Measurements from ENCODE around the gene CENPC. TPM values are rescaled to one million over a fixed set of nuclear protein-coding genes. Genes with fewer than 3 reads are reported as not detected.

The CENPC gene
- 4.4 and 5.4 TPM in 2 replicates for total RNA-seq (2014; rRNA removed; shearing (Covaris generic); ENCODE audit: low replicate concordance)

GRCh38 chr4:67545199-67546003 is at the start of gene CENPC:
Gene CENPC (minus strand): TSS chr4:67545503. CDS start chr4:67545355, 148 bp downstream.
- peak; percentile 94 for DNase-seq (ENCODE audit: low read depth)

GRCh38 chr4:67593741-67594175 is 48.5 kb upstream of the CENPC start:
- no peak for DNase-seq (ENCODE audit: low read depth)
- in situ Hi-C loops (cut with HindIII; ENCODE audit: low pct_unique_long_range_greater_than_20kb, low sequenced_read_pairs) = no loop called here

More at GRCh38 chr4:67545199-67546003, at the start of gene CENPC:
- in situ Hi-C loops (cut with HindIII; ENCODE audit: low pct_unique_long_range_greater_than_20kb, low sequenced_read_pairs) = no loop called here

DNA sequence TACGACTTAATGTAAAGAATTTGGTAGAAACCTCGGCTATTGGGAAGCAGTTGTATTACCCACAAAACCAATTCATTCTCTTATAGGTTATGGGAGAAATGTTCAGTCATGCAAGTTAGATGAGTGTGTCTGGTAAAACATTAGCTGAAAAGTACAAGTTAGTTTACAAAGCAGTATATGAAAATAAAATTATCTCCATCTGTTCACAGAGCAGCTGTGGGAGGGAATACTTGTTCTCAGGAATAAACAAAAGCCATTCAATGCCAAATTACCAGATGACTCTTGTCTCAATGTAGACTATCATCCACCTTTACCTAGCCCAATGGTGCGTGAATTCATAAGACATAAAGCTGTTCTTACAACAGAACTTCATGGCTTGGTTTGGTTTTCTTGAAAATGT is 41.9 kb upstream of the CENPC start:
- in situ Hi-C loops (cut with HindIII; ENCODE audit: low pct_unique_long_range_greater_than_20kb, low sequenced_read_pairs) = no loop called here
- DNase-seq (ENCODE audit: low read depth) = no peak

DNA sequence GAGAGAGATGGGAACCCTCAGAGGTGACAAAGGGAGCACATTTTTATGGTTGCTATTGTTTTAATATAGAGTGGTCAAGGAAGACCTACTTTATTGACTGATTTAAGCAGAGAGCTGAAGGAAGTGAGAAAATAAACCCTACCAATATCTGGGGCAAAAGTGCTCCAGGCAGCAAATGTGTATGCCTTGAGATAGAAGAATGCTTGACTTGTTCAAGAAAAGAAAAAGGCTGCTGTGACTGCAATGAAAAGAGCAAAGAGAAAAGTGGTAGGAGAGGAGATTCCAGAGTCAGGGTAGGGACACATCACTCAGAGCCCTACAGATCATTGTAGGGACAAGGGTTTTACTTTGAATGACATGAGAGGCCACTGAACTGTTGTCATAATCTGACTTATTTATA is 39.2 kb upstream of the CENPC start:
- no peak for DNase-seq (ENCODE audit: low read depth)
- in situ Hi-C loops (cut with HindIII; ENCODE audit: low pct_unique_long_range_greater_than_20kb, low sequenced_read_pairs) = no loop called here

GRCh38 chr4:67581913-67582312 is 36.6 kb upstream of the CENPC start:
- in situ Hi-C loops (cut with HindIII; ENCODE audit: low pct_unique_long_range_greater_than_20kb, low sequenced_read_pairs) = no loop called here
- no peak for DNase-seq (ENCODE audit: low read depth)

GRCh38 chr4:67581208-67581857 is 36.0 kb upstream of the CENPC start:
- no peak for DNase-seq (ENCODE audit: low read depth)
- in situ Hi-C loops (cut with HindIII; ENCODE audit: low pct_unique_long_range_greater_than_20kb, low sequenced_read_pairs) = no loop called here

DNA sequence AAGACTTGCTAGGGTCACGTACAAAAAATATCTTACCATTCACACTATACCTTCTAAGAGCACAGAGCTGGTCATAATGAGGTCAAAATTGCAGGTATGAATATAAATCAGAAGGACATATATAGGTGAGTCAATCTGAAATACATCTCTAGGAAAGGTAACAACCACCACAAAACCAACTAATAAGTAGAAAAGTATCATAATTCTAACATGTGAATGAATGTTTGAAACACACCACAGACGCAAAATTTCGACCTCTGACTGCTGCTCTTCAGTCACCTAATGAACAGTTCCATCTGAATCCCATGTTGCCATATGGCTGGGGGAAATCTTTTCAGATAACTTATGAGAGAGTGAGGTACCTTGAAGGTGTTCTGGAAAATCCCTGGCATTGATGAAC is 35.3 kb upstream of the CENPC start:
- no peak for DNase-seq (ENCODE audit: low read depth)
- in situ Hi-C loops (cut with HindIII; ENCODE audit: low pct_unique_long_range_greater_than_20kb, low sequenced_read_pairs) = no loop called here

DNA sequence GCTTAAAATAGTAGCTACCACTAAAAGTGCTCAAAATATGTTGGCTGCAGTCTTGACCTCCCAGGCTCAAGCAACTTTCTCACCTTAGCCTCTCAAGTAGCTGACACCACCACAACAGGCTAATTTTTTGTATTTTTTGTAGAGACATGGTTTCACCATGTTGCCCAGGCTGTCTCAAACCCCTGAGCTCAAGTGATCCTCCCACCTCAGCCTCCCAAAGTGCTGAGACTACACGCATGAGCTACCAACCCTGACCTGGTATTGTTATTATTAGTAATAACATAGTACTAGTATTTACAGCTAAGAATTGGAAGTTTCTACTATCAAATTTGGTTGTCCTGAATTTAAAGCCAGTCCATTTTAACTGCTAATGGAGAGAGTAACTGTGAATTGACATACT is 31.2 kb upstream of the CENPC start:
- in situ Hi-C loops (cut with HindIII; ENCODE audit: low pct_unique_long_range_greater_than_20kb, low sequenced_read_pairs) = no loop called here

GRCh38 chr4:67576059-67576466 is 30.8 kb upstream of the CENPC start:
- no peak for DNase-seq (ENCODE audit: low read depth)
- in situ Hi-C loops (cut with HindIII; ENCODE audit: low pct_unique_long_range_greater_than_20kb, low sequenced_read_pairs) = no loop called here

More for the DNA sequence above, 31.2 kb upstream of the CENPC start:
- no peak for DNase-seq (ENCODE audit: low read depth)

DNA sequence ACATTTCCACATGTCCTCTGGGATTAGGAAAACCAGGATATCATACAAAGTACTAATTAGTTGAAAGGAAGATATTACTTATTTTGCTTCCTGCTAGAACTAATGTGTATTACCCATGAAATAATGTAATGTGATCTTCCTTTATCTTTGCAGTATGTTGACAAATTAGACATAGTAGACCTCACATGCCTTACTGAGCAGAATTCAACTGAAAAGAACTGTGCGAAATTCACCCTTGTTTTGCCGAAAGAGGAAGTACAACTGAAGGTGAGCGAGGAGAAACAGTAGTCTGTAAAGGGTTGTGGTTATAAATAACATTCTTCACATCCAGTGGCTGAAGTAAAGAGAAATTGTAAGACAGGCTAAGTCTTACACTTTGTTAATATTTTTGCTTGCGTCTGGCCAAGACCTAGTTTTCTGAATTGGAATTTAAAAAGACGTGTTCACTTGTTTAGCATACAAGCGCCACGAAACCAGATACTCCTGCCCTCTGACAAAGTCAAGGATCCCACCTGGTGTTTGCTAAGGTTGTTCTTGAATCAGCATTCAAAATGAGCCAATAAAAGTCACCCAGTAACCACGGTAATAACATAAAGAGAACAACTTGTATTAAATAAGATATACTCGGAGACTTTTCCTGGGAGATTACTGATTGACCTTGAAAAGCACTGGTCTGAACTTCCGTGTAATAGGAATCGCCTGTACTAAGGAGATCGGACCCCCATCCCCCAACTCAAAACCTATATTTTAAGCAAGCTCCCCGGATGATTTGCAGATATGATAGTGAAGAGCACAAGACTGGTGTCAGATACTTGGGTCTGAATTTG is 30.1 kb upstream of the CENPC start:
- in situ Hi-C loops (cut with HindIII; ENCODE audit: low pct_unique_long_range_greater_than_20kb, low sequenced_read_pairs) = no loop called here
- no peak for DNase-seq (ENCODE audit: low read depth)

- in situ Hi-C loops (cut with HindIII; ENCODE audit: low pct_unique_long_range_greater_than_20kb, low sequenced_read_pairs) = no loop called here
- DNase-seq (ENCODE audit: low read depth) = no peak
These were observed 27.9 kb upstream of the CENPC start for GRCh38 chr4:67573193-67573592.

DNA sequence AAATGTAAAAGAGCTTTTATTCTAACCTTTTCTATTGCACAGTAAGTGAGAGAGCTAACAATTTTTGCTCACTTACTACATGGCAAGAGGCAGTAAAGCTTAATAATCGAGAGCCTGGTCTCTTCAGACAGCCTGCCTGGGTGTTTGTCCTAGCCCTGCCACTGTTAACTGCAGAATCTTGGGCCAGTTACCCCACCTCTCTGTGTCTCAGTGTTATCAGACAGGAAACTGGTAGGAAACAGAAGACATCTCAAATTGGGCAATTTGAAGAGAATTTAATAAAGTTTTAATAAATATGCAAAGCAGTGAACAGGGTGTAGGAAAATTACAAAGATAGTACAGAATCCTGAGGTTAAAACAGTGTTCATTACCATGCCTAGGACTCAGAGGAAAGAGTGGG is 26.7 kb upstream of the CENPC start:
- in situ Hi-C loops (cut with HindIII; ENCODE audit: low pct_unique_long_range_greater_than_20kb, low sequenced_read_pairs) = no loop called here
- no peak for DNase-seq (ENCODE audit: low read depth)

- no peak for DNase-seq (ENCODE audit: low read depth)
- in situ Hi-C loops (cut with HindIII; ENCODE audit: low pct_unique_long_range_greater_than_20kb, low sequenced_read_pairs) = no loop called here
These were observed 25.2 kb upstream of the CENPC start for GRCh38 chr4:67570537-67570936.

DNA sequence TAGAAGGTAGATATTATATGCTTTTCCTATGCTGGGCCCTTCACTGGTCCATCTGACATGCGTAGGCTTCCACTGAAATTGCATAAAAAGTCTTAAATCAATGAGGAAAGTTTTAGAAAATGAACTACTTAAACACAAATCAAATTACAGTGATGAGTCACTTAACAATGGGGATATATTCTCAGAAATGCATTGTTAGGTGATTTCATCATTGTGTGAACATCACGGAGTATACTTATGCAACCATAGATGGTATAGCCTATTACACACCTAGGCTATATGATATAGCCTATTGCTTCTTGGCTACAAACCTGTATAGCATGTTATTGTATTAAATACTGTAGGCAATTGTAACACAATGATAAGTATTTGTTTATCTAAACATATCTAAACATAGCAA is 23.5 kb upstream of the CENPC start:
- in situ Hi-C loops (cut with HindIII; ENCODE audit: low pct_unique_long_range_greater_than_20kb, low sequenced_read_pairs) = no loop called here
- DNase-seq (ENCODE audit: low read depth) = no peak

DNA sequence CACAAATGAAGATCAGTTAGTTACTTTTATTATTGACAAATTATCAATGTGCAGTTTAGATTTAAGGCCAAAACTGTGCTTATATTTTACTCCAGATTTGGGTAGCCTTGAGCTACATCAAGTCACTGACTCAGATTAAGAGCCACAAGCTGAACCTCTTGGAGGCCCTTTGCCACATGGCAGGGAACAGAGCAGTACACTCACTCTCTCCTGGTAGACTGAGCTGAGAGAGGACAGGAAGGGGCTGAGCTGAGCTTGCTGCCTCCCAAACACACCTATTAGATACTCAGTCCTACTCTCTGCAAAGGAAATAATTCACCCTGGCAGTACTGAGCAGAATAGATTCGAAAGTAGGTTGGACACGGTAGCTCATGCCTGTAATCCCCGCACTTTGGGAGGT is 21.0 kb upstream of the CENPC start:
- in situ Hi-C loops (cut with HindIII; ENCODE audit: low pct_unique_long_range_greater_than_20kb, low sequenced_read_pairs) = no loop called here
- DNase-seq (ENCODE audit: low read depth) = no peak

GRCh38 chr4:67565284-67565683 is 20.0 kb upstream of the CENPC start:
- in situ Hi-C loops (cut with HindIII; ENCODE audit: low pct_unique_long_range_greater_than_20kb, low sequenced_read_pairs) = no loop called here
- no peak for DNase-seq (ENCODE audit: low read depth)

DNA sequence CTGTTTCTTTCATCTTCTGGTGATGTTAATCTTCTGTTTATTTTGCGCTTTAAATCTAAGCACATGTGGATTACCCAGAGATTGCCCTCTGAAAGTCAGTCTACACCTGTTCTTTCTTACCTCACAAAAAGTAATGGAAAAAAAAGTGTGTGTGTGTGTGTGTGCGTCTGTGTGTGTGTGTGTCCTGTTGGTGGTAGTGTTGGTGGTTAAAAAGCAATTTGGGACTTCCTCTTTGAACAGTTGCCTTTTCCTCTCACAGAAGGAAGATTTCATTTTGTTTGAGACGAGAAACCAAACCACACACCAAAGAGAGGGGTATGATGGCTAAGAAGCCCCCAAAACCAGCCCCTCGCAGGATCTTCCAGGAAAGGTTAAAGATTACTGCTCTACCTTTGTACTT is 13.2 kb upstream of the CENPC start, which contains the start of gene STAP1:
TSS of gene STAP1 (plus strand) at position 235 of the 400 bp plus-strand sequence. CDS start at position 318, 83 bp downstream.
- in situ Hi-C loops (cut with HindIII; ENCODE audit: low pct_unique_long_range_greater_than_20kb, low sequenced_read_pairs) = no loop called here
- no peak for DNase-seq (ENCODE audit: low read depth)

GRCh38 chr4:67556436-67556835 is 11.1 kb upstream of the CENPC start:
- in situ Hi-C loops (cut with HindIII; ENCODE audit: low pct_unique_long_range_greater_than_20kb, low sequenced_read_pairs) = no loop called here
- no peak for DNase-seq (ENCODE audit: low read depth)

- no peak for DNase-seq (ENCODE audit: low read depth)
These were observed 10.1 kb upstream of the CENPC start for GRCh38 chr4:67555447-67555846.

More at GRCh38 chr4:67555447-67555846, 10.1 kb upstream of the CENPC start:
- in situ Hi-C loops (cut with HindIII; ENCODE audit: low pct_unique_long_range_greater_than_20kb, low sequenced_read_pairs) = no loop called here

Data from Caki2 (cell line).